ENCODE results near the gene NOX3. TPM values are rescaled to one million over a fixed set of nuclear protein-coding genes. Genes with fewer than 3 reads are reported as not detected.

NOX3 gene
- total RNA-seq, 1 donor from 2014 or later = not detected

- intact Hi-C loops (cut with micrococcal nuclease) = no loop called here
Measured at GRCh38 chr6:155404937-155405336, 50.7 kb downstream of the NOX3 start.

GRCh38 chr6:155402656-155403304 lies 52.9 kb downstream of the NOX3 start:
- intact Hi-C loops (cut with micrococcal nuclease) = no loop called here

- intact Hi-C loops (cut with micrococcal nuclease) = no loop called here
Measured at GRCh38 chr6:155400654-155400965, 55.0 kb downstream of the NOX3 start.

GRCh38 chr6:155399745-155400653 lies 55.6 kb downstream of the NOX3 start:
- intact Hi-C loops (cut with micrococcal nuclease) = no loop called here

GRCh38 chr6:155399062-155399744 lies 56.4 kb downstream of the NOX3 start:
- intact Hi-C loops (cut with micrococcal nuclease) = no loop called here

- intact Hi-C loops (cut with micrococcal nuclease) = no loop called here
Measured at GRCh38 chr6:155398701-155399061, 57.0 kb downstream of the NOX3 start.

- intact Hi-C loops (cut with micrococcal nuclease) = no loop called here
Measured at GRCh38 chr6:155398221-155398620, 57.4 kb downstream of the NOX3 start.

- intact Hi-C loops (cut with micrococcal nuclease) = no loop called here
Measured at GRCh38 chr6:155397172-155397705, 58.4 kb downstream of the NOX3 start.

- intact Hi-C loops (cut with micrococcal nuclease) = no loop called here
Measured at GRCh38 chr6:155396605-155397004, 59.0 kb downstream of the NOX3 start.

GRCh38 chr6:155395339-155395738 lies 60.3 kb downstream of the NOX3 start:
- intact Hi-C loops (cut with micrococcal nuclease) = no loop called here

GRCh38 chr6:155389130-155389529 lies 66.5 kb downstream of the NOX3 start:
- intact Hi-C loops (cut with micrococcal nuclease) = no loop called here

GRCh38 chr6:155388591-155388990 lies 67.0 kb downstream of the NOX3 start:
- intact Hi-C loops (cut with micrococcal nuclease) = no loop called here

- intact Hi-C loops (cut with micrococcal nuclease) = no loop called here
Measured at GRCh38 chr6:155387481-155387880, 68.2 kb downstream of the NOX3 start.

GRCh38 chr6:155384321-155384952 lies 71.2 kb downstream of the NOX3 start:
- intact Hi-C loops (cut with micrococcal nuclease) = no loop called here

GRCh38 chr6:155383913-155384312 lies 71.7 kb downstream of the NOX3 start:
- intact Hi-C loops (cut with micrococcal nuclease) = no loop called here

- intact Hi-C loops (cut with micrococcal nuclease) = no loop called here
Measured at GRCh38 chr6:155382338-155382685, 73.3 kb downstream of the NOX3 start.

GRCh38 chr6:155381673-155382337 lies 73.8 kb downstream of the NOX3 start:
- intact Hi-C loops (cut with micrococcal nuclease) = no loop called here

- intact Hi-C loops (cut with micrococcal nuclease) = no loop called here
Measured at GRCh38 chr6:155380666-155381332, 74.8 kb downstream of the NOX3 start.

GRCh38 chr6:155378724-155379123 lies 76.9 kb downstream of the NOX3 start:
- intact Hi-C loops (cut with micrococcal nuclease) = no loop called here

- intact Hi-C loops (cut with micrococcal nuclease) = no loop called here
Measured at GRCh38 chr6:155378276-155378675, 77.4 kb downstream of the NOX3 start.

GRCh38 chr6:155377061-155377460 lies 78.6 kb downstream of the NOX3 start:
- intact Hi-C loops (cut with micrococcal nuclease) = no loop called here

Measured in T-helper 1 cell treated with Interleukin-12 subunit alpha and Interleukin-12 subunit beta and Interleukin-4 antibody, amounts not matched to agents 30 ng/mL and 1 ng/mL, for 36 hours (primary cell).